Measurements from ENCODE around the gene BRD2.
"Not testable (repeated sequence)": the region's sequence is repeated elsewhere in the genome, so short reads cannot be mapped to it uniquely, and the experiment has no call there.

BRD2 gene

DNA sequence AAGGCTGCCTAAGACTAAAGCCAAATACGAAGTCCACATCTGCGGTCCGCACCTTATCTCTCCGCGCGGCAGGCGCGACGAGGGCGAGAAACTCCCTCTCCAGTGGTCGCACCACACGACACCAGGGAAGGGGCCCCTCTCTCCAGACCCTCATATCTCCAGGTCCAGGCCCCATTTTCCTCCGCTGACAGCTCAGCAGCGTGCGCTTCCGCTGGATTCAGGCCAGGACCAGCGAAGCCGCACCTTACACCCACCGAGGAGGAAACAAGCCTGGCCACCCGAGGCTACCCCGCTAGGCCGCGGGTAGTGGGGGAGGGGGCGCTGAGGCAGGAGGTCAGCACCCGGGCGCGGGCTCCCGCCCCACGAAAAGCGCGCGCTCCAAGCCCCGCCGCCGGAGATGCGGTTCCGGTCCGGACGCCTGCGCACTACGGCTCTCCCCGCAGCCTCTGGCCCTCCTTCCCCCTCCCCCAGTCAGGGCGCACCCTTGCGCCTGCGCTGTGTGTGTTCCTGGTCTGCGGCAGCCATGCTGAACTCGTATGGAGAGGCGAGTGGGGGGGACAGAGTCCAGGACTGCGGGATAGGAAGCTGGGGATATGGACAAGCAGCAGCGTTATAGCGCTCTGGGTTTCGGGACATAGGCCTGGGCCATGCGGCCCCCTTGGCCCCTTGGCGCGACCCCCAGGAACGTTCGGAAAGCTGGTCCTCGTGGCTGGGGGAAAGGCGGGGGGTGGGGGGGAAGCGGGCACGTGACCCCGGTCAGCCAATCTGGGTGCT, at the start of gene BRD2:
Gene BRD2 (plus strand): TSS at position 502 of the 774 bp plus-strand sequence. CDS start 4,305 bp downstream, outside the sequence.
- in situ Hi-C loops (cut with MboI; ENCODE audit: low sequenced_read_pairs): no loop called here

DNA sequence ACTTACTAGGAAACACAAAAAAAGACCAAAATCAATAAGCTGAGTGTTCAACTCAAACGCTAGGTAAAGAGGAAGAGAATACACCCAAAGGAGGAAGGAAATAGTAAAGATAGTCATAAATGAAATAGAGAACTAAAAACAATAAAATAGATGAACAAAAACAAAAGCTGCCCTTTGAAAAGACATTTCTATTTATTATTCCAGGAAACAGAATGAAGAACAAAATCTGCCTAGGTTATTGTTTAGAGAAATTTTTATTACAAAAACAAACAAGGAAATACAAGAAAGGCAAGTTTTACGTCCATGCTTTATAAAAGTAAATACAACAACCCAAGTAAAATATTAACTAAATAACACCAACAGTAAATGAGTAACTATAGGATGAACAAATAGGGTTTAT, 47.7 kb upstream of the BRD2 start:
- in situ Hi-C loops (cut with MboI; ENCODE audit: low sequenced_read_pairs): no loop called here

GRCh38 chr6:32922083-32922482, 46.3 kb upstream of the BRD2 start:
- in situ Hi-C loops (cut with MboI; ENCODE audit: low sequenced_read_pairs): no loop called here

GRCh38 chr6:32931211-32931610, 37.2 kb upstream of the BRD2 start:
- in situ Hi-C loops (cut with MboI; ENCODE audit: low sequenced_read_pairs): no loop called here

GRCh38 chr6:32932132-32932868, 36.1 kb upstream of the BRD2 start:
- in situ Hi-C loops (cut with MboI; ENCODE audit: low sequenced_read_pairs): no loop called here

GRCh38 chr6:32933661-32934085, 34.7 kb upstream of the BRD2 start:
- in situ Hi-C loops (cut with MboI; ENCODE audit: low sequenced_read_pairs): no loop called here

- in situ Hi-C loops (cut with MboI; ENCODE audit: low sequenced_read_pairs): no loop called here
Observed at GRCh38 chr6:32935551-32936238, 32.7 kb upstream of the BRD2 start.

DNA sequence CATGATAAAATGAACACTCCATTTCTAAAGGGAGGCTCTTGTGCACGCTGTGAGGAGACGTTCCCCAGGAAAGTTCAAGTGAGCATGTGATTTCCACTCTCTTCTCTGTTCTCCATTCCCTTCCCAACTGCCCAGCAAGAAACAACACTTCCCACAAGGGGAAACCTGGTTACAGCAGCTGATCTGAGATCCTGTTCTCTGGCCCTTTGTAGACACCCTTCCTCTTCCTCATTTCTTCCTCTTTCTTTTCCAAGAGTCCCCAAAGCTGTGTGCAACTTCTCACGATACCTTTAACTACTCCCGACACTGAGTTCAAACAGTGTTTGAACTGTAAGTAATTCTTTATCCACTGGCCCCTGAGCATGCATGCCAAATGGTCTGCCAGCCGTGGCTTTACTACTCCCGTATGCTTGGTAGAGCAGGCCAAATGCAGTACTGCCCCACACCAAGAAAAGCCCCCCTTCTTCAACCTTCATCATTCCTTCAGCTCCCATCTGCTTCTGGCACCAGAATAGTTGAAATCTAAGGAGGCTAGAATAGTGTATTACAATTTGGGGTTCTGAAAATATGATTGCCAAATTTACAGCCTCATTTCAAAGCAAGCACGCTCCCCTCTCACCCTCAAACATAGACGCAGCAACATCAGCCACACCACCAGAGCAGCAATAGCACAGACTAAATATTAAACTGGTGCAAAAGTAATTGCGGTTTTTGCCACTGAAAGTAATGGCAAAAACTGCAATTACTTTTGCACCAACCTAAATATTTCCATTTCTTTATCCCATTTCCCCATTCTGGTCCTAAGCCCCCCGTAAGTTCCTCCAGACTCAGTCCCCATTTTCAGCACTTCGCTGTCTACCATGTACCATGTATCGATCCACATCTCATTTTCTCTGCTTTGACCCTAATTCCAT, 31.9 kb upstream of the BRD2 start:
- in situ Hi-C loops (cut with MboI; ENCODE audit: low sequenced_read_pairs): no loop called here

- in situ Hi-C loops (cut with MboI; ENCODE audit: low sequenced_read_pairs): no loop called here
Observed at GRCh38 chr6:32937230-32937633, 31.2 kb upstream of the BRD2 start.

DNA sequence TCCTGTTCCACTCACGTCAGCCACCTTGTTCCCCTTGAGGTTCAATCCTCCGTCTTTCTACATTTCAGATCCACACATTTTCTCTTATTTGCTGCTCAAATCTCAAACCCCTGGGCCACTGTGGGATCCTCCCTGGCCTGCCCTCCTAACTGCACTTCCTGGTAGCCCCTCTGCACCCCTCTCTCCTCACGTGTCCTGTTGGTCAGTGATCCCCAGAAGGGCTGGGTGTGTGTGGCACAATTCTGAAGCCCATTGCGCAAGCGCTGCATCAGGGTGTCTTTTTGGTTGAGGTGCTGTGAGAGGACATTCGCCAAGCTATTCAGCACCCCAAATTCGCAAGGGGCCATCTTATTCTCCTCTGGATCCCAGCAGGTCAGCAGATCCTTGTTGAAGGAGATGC, 29.9 kb upstream of the BRD2 start:
- in situ Hi-C loops (cut with MboI; ENCODE audit: low sequenced_read_pairs): no loop called here

DNA sequence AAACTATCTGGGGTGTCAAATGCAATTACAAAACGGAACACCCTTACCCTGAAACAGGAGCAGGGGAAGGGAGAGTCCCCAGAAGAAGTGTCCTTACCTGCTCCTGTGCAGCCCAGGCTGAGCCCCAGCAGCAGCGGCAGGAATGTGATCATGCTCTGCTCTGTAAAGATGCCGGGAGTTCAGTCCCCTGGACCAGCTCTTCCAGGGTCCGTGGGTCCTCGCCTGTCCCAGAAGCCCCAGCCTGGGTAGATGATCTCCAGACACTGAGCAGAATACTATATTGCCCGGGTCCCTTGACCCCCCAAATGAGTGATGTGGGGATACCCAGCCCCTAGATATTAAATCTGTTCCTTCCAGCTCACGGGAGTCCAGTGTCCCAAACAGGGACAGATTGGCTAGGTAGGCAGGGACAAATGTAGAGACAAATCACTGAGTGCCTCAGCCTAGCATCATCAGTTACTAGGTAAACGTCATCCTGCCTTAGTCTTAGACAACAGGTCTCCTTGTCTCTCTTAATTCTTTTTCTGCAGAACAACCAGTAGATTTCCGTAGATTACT, 27.7 kb upstream of the BRD2 start, which contains the start of gene HLA-DMB:
Gene HLA-DMB (minus strand): TSS at position 373 of the 558 bp plus-strand sequence. CDS start 221 bp downstream, at position 152.
- in situ Hi-C loops (cut with MboI; ENCODE audit: low sequenced_read_pairs): no loop called here

DNA sequence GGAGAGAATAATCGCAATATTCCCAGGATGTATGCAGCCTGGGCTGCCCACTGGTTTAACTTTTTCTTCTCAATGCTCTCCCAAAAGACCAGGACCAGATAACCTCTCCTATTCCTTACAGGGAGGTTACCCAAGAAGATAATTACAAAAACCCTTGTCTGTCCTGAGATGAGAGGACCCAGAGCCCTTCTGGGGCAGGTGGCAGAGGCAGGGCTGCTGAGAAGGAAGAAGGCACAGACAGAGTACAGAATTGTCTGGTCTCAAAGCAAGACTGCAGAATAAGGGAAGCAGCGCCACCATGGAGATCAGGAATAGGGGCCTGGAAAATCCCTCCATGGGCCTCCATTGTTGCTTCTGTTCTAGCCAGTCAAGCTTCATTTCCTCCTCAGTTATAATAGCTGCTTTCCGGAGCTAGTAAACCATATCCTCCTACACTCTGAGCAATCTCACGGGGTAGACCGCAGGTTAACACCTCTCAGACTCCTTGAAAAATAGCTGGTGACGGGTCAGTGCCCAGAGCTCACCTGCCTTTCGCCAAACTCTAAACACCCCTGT, 27.1 kb upstream of the BRD2 start:
- in situ Hi-C loops (cut with MboI; ENCODE audit: low sequenced_read_pairs): no loop called here

GRCh38 chr6:32942555-32943123, 25.8 kb upstream of the BRD2 start:
- in situ Hi-C loops (cut with MboI; ENCODE audit: low sequenced_read_pairs): not testable (repeated sequence)

DNA sequence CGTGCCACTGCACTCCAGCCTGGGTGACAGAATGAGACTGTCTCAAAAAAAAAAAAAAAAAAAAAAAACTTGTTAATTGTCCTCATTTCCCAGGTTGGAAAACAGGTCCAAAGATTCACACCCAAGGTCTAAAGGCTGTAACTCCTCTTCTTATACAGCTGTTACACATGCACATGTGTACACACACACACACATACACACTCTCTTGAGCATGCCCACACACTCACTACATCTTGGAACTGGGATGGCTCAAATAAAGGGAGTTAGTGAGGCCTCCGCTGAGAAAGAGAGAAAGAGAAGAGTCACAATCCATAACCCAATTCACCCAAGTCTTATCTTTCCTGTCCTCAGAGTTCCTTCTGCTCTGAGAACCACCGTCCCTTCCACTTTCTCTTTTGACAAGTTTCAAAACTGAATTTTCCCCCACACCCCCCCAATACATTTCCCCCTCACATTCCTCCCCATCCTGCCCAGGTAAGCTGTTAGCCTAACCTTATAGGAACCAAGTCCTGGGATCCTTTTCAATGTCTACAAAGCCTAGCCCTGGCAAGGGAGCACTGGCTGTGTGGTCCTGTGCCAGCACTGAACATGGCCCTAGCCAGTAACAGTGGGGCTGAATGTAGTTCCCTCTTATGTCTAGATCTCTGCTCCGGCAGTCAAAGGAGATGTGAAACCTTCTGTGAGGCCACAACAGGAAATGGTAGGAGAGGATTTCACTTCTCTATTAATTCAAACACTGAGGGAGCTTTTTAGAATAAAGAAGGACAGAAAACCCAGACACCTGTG, 24.3 kb upstream of the BRD2 start:
- in situ Hi-C loops (cut with MboI; ENCODE audit: low sequenced_read_pairs): no loop called here

- in situ Hi-C loops (cut with MboI; ENCODE audit: low sequenced_read_pairs): no loop called here
Observed at GRCh38 chr6:32945108-32945760, 23.2 kb upstream of the BRD2 start.

- in situ Hi-C loops (cut with MboI; ENCODE audit: low sequenced_read_pairs): no loop called here
Observed at GRCh38 chr6:32945953-32946352, 22.4 kb upstream of the BRD2 start.

DNA sequence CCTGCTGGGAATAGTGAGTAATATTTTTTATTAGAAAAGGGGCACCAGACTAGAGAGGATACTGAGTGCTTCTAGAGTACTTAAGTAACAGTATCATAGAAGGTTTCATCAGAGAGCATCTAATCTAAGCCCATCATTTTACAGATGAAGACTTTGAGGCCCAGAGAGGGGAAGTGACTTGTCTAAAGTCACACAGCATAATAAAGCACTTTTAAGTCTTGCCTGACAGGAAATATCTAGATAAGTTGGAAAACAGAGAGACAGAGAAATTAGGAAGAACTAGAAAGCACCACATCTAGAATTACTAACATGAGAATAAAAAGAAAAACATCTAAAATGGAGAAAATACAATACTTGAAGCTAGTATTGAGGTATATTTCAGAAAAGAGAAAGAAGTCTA, 21.5 kb upstream of the BRD2 start:
- in situ Hi-C loops (cut with MboI; ENCODE audit: low sequenced_read_pairs): no loop called here
